ENCODE results near the gene WNT7A.

The WNT7A gene

DNA sequence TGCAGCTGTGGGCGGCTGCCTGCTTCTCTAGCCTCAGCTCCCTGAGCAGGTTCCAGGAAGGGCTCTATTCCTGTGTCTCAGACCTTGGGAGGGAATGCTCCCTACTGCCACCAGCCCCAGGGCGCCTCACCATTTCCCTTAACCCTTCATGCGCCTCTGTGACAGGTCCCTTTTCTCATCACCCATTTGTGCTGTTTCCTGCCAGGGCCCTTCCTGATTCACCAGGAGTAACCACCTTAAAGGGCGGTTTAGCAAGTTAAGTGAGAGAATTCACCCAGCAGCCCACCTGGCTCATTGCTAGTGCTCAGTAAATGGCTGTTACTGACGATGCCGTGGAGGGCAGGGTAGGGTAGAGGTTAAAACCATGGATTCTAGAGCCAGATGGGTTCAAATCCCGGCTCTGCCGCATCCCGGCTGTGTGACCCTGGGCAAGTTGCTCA, 87.8 kb downstream of the WNT7A start:
- no peak for DNase-seq (ENCODE audit: low read depth)

GRCh38 chr3:13791198-13792050, 88.4 kb downstream of the WNT7A start:
- no peak for DNase-seq (ENCODE audit: low read depth)

- DNase-seq (ENCODE audit: low read depth) = no peak
Measured at GRCh38 chr3:13790376-13791197, 89.3 kb downstream of the WNT7A start.

DNA sequence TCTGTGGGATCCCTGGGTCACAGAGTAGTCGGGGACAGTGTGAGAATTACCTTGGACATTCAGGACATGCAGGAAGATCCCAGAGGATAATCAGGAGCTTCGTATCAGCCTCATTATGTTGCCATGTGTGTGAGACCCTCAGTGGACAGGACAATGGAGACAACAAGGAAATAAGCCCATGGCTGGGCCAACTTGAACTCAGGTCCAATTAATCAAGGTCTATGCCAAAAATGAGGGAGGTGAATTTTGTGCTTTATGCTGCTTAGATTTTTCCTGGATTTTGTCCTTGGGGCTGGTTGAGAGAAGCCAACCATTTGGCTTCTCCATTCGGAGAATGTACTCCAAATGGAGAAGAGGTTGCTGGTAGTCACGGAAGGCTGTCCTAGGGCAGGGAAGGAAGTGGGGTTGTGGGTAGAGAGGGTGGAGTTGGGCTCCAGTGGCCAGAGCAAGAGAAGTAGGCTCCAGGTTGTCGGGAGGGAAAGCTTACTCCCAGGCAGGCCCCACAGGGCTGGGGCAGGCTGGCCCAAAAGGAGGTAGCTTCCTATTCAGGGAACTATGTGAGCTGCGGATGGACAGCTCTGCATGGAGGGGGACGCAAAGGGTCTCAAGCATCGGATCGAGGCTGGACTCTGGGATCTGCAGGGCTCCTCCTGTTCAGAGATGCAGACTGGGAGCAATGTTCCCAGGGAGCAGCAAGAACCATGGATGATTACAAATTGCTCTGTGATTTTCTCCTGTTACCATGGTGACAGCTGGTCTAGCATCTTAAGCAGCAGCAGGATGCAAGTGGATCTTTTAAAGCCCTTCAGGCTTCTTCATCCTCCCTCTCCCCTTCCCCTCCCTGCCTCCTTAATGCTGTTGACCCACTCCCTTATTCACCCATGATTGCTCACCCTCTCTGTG, 91.1 kb downstream of the WNT7A start:
- DNase-seq (ENCODE audit: low read depth) = no peak

DNA sequence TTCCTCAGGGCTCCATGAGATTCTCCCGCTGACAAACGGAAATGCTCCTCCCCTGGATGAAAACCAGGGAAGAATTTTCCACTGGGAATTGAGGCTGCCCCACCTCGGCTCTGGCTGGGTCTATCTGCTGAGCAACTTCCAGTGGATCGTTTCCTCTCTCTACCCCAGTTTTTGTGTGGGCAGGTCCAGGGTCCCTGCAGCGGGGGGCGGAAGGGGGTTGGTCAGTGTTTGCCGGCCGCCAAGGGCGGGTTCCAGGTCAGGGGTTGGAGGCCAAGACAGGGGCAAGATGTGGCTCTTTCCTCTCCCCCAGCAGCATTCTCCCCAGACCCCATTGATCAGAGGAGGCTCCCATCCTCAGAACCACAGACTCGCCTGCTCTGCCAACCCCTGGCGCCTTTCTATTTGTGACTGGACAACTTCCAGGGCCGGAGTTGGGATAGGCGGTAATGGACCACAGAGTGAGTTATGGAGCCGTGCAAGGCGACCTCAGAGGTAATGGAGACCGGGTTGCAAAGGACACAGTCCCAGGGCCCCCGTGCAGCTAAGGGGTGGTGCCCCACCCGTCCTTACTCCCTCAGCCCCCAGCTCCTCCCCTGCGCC, 92.2 kb downstream of the WNT7A start:
- no peak for DNase-seq (ENCODE audit: low read depth)

DNA sequence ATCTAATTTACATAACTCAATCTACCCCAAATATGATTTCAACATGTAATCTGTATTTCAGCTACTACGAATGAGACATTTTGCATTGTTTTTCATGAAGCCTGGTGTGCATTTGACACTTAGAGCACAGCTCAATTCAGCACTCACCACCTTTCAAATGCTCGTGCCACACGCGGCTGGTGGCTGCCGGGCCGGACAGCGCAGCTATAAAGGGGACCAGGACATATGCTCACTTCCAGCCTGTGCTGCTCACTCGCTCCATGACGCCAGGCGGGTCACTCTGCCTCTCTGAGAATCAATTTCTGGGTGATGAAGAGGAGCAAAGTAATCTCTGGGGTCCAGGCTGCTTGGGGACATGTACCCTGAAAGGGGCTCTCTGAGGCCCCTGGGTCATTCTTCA, 93.1 kb downstream of the WNT7A start:
- DNase-seq (ENCODE audit: low read depth) = no peak

GRCh38 chr3:13785853-13786436, 93.9 kb downstream of the WNT7A start:
- no peak for DNase-seq (ENCODE audit: low read depth)

GRCh38 chr3:13785351-13785750, 94.5 kb downstream of the WNT7A start:
- no peak for DNase-seq (ENCODE audit: low read depth)

GRCh38 chr3:13783476-13783875, 96.4 kb downstream of the WNT7A start:
- no peak for DNase-seq (ENCODE audit: low read depth)

GRCh38 chr3:13782501-13782900, 97.4 kb downstream of the WNT7A start:
- no peak for DNase-seq (ENCODE audit: low read depth)

GRCh38 chr3:13781417-13781816, 98.5 kb downstream of the WNT7A start:
- no peak for DNase-seq (ENCODE audit: low read depth)

DNA sequence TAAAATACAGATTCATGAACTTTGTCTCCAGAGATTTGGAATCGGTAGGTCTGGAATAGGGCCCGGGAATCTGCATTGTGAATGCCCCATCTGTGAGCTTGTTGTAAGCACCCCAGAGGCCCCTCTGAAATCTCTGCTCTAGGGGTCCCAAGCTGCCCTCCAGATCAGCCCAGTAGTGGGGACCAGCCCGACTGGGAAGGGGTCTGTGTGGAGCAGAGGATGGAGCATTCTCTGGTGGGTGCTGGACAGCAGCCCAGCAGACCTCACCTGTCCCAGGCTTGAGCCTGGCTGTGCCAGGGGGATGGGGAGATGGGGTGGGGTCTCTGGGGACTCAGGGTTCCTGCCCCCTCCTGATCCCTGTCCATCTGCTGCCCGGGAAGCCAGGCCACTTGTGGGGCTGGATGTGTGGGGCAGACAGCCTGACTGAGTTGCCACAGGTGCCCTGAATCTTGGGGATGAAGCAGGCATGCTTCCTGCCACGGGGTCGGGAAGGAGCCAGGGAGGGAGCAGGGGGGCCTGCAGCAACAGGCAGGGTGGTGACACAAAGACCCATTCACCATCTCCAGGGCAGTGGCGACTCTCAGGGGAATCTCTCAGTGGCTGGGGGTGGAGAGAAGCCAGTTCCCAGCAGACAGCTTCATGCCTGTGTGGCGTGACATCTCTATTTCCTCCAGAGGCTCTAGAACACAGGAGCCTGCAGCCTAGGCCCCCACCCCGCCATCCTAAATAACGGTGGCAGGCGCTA, 99.3 kb downstream of the WNT7A start:
- DNase-seq (ENCODE audit: low read depth) = no peak

GRCh38 chr3:13776253-13777050, 103.4 kb downstream of the WNT7A start:
- DNase-seq (ENCODE audit: low read depth) = no peak

GRCh38 chr3:13772885-13773745, 106.8 kb downstream of the WNT7A start:
- DNase-seq (ENCODE audit: low read depth) = no peak

GRCh38 chr3:13772321-13772745, 107.5 kb downstream of the WNT7A start:
- DNase-seq (ENCODE audit: low read depth) = no peak

- no peak for DNase-seq (ENCODE audit: low read depth)
Measured at GRCh38 chr3:13771496-13771895, 108.4 kb downstream of the WNT7A start.

- no peak for DNase-seq (ENCODE audit: low read depth)
Measured at GRCh38 chr3:13770170-13771169, 109.4 kb downstream of the WNT7A start.
